ENCODE results near the gene CELF4. TPM values are rescaled to one million over a fixed set of nuclear protein-coding genes. Genes with fewer than 3 reads are reported as not detected.

CELF4 gene
- total RNA-seq, 1 donor from 2014 or later = 0.22 TPM

GRCh38 chr18:37607281-37607680 is 41.7 kb upstream of the CELF4 start:
- H3K27ac Mint-ChIP-seq (ENCODE audit: unreplicated experiment) = no peak overlapping the region
- H3K9me3 Mint-ChIP-seq (ENCODE audit: low read depth) = peaks cover 3% of the 10 kb centered on the region
- no peak for DNase-seq (ENCODE audit: low spot score)
- no peaks in the 10 kb centered on the region for H3K4me1 Mint-ChIP-seq (ENCODE audit: low read depth)
- H3K4me3 Mint-ChIP-seq (ENCODE audit: unreplicated experiment) = no peak overlapping the region
- no peak for TF ChIP-seq CTCF (IDR thresholded peaks at IDR 0.05)
- H3K27me3 Mint-ChIP-seq (ENCODE audit: low read depth) = peaks cover 8% of the 10 kb centered on the region
- H3K36me3 Mint-ChIP-seq (ENCODE audit: low read depth) = no peaks in the 10 kb centered on the region

- no peak for TF ChIP-seq CTCF (IDR thresholded peaks at IDR 0.05)
- Mint-ChIP-seq H3K27me3 (ENCODE audit: low read depth) (peaks cover 8% of the 10 kb centered on the region), H3K27ac (ENCODE audit: unreplicated experiment) (no peak overlapping the region), H3K4me3 (ENCODE audit: unreplicated experiment) (no peak overlapping the region), H3K4me1 (ENCODE audit: low read depth) (no peaks in the 10 kb centered on the region), H3K9me3 (ENCODE audit: low read depth) (no peaks in the 10 kb centered on the region), H3K36me3 (ENCODE audit: low read depth) (no peaks in the 10 kb centered on the region)
- DNase-seq (ENCODE audit: low spot score) = no peak
These were observed 38.4 kb upstream of the CELF4 start for GRCh38 chr18:37604032-37604431.

DNA sequence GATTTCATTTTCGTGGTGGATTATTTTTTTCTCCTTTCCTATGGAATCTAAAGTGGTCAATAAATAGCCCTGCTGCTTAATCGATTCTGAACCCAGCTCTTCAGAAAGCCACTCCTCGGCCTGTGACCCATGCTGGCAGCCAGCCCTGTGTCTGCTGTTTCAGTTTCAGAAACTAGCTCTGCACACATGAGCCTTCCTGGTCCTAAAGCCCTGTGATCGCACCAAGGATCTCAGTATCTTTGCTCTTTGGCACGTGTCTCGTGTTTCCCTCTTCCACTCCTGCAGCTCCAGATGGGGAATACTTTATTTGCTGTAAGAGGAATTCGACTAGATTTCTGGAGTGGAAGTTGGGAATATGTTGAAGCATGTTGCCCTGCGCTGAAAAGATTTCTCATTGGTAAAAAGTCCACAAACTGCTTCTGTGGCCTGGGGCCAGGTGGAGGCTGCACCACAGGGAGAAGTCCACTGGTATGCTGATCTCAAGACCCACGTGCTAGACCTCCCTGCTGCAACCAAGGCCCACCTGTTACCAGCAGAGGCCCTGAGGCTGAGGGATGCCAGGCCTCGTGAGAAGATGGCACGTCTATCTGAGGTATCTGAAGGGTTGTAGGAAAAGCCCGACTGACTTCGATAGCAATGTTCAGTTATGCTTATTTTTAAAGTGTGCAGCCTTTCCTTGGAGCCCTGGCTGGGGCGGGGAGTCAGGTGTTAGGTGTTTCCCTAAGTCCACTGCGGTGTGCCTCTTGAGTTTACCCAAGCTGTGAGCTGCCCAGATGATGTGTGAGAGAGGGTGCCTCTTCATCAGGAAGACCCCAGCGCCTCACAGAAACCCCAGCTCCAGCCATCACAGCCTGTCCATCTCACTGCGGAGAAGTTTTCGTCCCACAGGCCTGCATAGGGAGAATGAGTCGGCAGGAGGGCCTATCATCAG is 33.6 kb upstream of the CELF4 start:
- Mint-ChIP-seq H3K4me1 (ENCODE audit: low read depth) (no peaks in the 10 kb centered on the region), H3K27ac (ENCODE audit: unreplicated experiment) (no peak overlapping the region), H3K9me3 (ENCODE audit: low read depth) (no peaks in the 10 kb centered on the region), H3K4me3 (ENCODE audit: unreplicated experiment) (no peak overlapping the region), H3K36me3 (ENCODE audit: low read depth) (no peaks in the 10 kb centered on the region), H3K27me3 (ENCODE audit: low read depth) (peaks cover 3% of the 10 kb centered on the region)
- TF ChIP-seq CTCF (IDR thresholded peaks at IDR 0.05) = no peak
- DNase-seq (ENCODE audit: low spot score) = no peak

DNA sequence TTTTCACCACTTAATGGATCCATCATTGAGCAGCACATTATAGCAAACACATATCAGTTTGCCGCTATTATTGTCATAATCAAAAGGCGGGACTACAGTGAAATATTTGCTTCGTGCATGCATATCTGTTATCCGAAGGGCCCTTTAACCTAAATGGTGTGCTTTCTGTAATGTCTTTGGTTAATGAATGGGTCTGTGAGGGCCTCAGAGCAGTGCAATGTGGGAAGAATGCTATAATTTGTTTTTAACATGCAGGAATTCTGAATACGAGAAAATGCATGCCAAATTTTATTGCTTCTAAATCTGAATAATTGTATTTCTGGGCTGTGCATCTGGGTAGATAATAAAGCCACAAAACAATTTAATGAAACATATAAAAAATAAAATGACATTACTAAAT is 32.8 kb upstream of the CELF4 start:
- no peak for DNase-seq (ENCODE audit: low spot score)
- Mint-ChIP-seq H3K36me3 (ENCODE audit: low read depth) (no peaks in the 10 kb centered on the region), H3K27me3 (ENCODE audit: low read depth) (peaks cover 1% of the 10 kb centered on the region), H3K27ac (ENCODE audit: unreplicated experiment) (no peak overlapping the region), H3K9me3 (ENCODE audit: low read depth) (no peaks in the 10 kb centered on the region), H3K4me3 (ENCODE audit: unreplicated experiment) (no peak overlapping the region), H3K4me1 (ENCODE audit: low read depth) (no peaks in the 10 kb centered on the region)
- no peak for TF ChIP-seq CTCF (IDR thresholded peaks at IDR 0.05)

DNA sequence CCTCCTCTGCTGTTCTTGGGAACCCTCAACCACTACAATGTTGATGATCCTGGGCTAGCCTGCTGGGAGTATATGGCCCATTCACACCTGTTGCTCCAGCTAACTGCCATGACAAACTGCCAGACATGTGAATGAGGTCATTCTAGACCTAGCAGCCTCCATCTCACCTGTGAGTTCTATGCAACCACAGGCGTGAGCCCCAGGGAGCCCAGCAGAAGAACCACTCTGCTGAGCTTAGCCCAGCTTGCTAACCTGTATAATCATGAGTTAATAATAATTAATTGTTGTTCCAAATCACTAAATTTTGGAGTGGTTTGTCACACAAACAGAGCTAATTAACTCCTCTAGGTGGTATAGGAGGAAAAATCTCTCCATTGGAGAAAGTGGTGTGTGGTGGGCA is 24.7 kb upstream of the CELF4 start:
- Mint-ChIP-seq H3K4me1 (ENCODE audit: low read depth) (no peaks in the 10 kb centered on the region), H3K9me3 (ENCODE audit: low read depth) (no peaks in the 10 kb centered on the region), H3K27me3 (ENCODE audit: low read depth) (peaks cover 4% of the 10 kb centered on the region), H3K36me3 (ENCODE audit: low read depth) (no peaks in the 10 kb centered on the region), H3K4me3 (ENCODE audit: unreplicated experiment) (no peak overlapping the region), H3K27ac (ENCODE audit: unreplicated experiment) (no peak overlapping the region)
- TF ChIP-seq CTCF (IDR thresholded peaks at IDR 0.05) = no peak
- DNase-seq (ENCODE audit: low spot score) = no peak

Data from chondrocyte (in vitro differentiated cells).